Bronchial epithelial cell (primary cell): Measurements from ENCODE around the gene CCDC87. TPM values are rescaled to one million over a fixed set of nuclear protein-coding genes. Genes with fewer than 3 reads are reported as not detected.

Experiments
- DNase-seq: peaks from one replicate; pipeline ENCODE4 v3.0.0-alpha.2; 2010; ENCODE audit warnings: low read depth
- FAIRE-seq: peaks from 2 replicates; lab custom pipeline; 2011; peaks lifted over from hg19 to GRCh38; lab: Jason Lieb, UNC
- H3K27me3 ChIP-seq: 2 replicates; pipeline ENCODE4 v1.5.1; 2011; ENCODE audit warnings: low read length; ENCODE audit not compliant: control insufficient read depth, insufficient read depth
- H3K36me3 ChIP-seq: 2 replicates; pipeline ENCODE4 v1.5.1; 2011; ENCODE audit warnings: low read length; ENCODE audit not compliant: control insufficient read depth, insufficient read depth
- H3K4me3 ChIP-seq: 2 replicates; pipeline ENCODE4 v1.5.1; 2011; ENCODE audit warnings: mild to moderate bottlenecking, low read depth, low read length, control low read depth
- total RNA-seq: library from RNA; depleted of rRNA; stranded (reverse); fragments of >200 nt; gene quantifications from 2 replicates; pipeline ENCODE4 v1.2.1, GENCODE V29; 2014
- TF ChIP-seq, protein P1 (sequence below): IDR thresholded peaks from 2 replicates; pipeline ENCODE4 v1.5.1; 2011; ENCODE audit warnings: mild to moderate bottlenecking, moderate library complexity, low read length, control low read depth, inconsistent platforms; ENCODE audit not compliant: insufficient read depth, severe bottlenecking

CCDC87 gene
- total RNA-seq, 1 donor from 2014 or later = under 0.01 TPM

GRCh38 chr11:66600219-66600618 is 7.4 kb upstream of the CCDC87 start:
- Histone ChIP-seq H3K27me3 (no peaks in the 10 kb centered on the region), H3K4me3 (no peak overlapping the region), H3K36me3 (peaks cover 10% of the 10 kb centered on the region)
- no peak for FAIRE-seq
- TF ChIP-seq, protein P1, sequence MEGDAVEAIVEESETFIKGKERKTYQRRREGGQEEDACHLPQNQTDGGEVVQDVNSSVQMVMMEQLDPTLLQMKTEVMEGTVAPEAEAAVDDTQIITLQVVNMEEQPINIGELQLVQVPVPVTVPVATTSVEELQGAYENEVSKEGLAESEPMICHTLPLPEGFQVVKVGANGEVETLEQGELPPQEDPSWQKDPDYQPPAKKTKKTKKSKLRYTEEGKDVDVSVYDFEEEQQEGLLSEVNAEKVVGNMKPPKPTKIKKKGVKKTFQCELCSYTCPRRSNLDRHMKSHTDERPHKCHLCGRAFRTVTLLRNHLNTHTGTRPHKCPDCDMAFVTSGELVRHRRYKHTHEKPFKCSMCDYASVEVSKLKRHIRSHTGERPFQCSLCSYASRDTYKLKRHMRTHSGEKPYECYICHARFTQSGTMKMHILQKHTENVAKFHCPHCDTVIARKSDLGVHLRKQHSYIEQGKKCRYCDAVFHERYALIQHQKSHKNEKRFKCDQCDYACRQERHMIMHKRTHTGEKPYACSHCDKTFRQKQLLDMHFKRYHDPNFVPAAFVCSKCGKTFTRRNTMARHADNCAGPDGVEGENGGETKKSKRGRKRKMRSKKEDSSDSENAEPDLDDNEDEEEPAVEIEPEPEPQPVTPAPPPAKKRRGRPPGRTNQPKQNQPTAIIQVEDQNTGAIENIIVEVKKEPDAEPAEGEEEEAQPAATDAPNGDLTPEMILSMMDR = no peak
- DNase-seq = no peak

DNA sequence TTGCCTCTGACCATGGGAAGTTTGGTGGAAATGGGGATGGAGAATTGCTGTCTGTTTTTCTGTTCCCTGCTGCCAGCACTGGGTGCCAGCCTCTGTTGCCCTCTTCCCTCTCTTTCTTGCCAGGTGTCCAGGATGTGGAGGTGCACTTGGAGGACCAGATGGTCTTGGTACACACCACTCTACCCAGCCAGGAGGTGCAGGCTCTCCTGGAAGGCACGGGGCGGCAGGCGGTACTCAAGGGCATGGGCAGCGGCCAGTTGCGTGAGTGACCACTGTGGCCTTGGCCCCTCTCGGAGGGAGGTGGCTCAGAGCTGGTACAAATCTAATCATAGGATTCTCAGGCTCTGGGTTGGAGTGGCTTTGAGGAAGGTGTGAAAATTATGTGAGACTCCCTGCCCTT is 6.1 kb upstream of the CCDC87 start:
- Histone ChIP-seq H3K4me3 (no peak overlapping the region), H3K27me3 (no peaks in the 10 kb centered on the region), H3K36me3 (peaks cover 7% of the 10 kb centered on the region)
- FAIRE-seq (no peak), DNase-seq (no peak)
- TF ChIP-seq, protein P1 = no peak

GRCh38 chr11:66595245-66595904 is 2.5 kb upstream of the CCDC87 start:
- DNase-seq (no peak), FAIRE-seq (no peak)
- Histone ChIP-seq H3K27me3 (no peaks in the 10 kb centered on the region), H3K4me3 (no peak overlapping the region), H3K36me3 (peaks cover 7% of the 10 kb centered on the region)
- TF ChIP-seq, protein P1 = no peak

- H3K36me3 ChIP-seq = no peaks in the 10 kb centered on the region
- DNase-seq = no peak
- no peak for FAIRE-seq
- peak overlapping the region; percentile 53 for H3K4me3 ChIP-seq
- H3K27me3 ChIP-seq = no peaks in the 10 kb centered on the region
- TF ChIP-seq, protein P1 = no peak
Observed at GRCh38 chr11:66593650-66594049, 787 bp upstream of the CCDC87 start.

GRCh38 chr11:66593303-66593635 is 406 bp upstream of the CCDC87 start:
- H3K36me3 ChIP-seq = no peaks in the 10 kb centered on the region
- no peaks in the 10 kb centered on the region for H3K27me3 ChIP-seq
- H3K4me3 ChIP-seq = peak overlapping the region; percentile 53
- DNase-seq = no peak
- TF ChIP-seq, protein P1 = no peak
- FAIRE-seq = no peak

DNA sequence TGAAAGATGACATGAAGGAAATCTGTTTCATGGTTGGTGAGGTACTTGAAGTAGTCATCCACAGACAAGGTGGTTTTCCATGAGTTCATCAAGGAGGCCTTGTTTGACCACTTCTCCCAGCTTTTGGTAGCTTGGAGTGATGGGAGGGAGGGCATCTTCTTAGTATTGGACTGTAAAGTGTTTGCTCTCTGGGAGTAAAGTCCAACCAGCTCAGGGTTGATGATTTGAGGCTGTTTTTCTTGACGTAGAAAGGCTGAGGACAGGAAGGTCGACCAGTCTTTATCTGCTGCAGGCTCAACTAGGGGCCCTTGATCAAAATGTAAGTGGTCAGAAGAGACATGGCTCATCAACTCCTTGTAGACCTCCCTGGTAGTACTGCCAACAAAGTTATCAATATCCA is 1.7 kb downstream of the CCDC87 start:
- no peak for DNase-seq
- H3K27me3 ChIP-seq = no peaks in the 10 kb centered on the region
- TF ChIP-seq, protein P1 = no peak
- H3K36me3 ChIP-seq = no peaks in the 10 kb centered on the region
- no peak for FAIRE-seq
- no peak overlapping the region for H3K4me3 ChIP-seq
